Memory B cell (primary cell): ENCODE measurements around the gene NUDT1.

Experiments
- ATAC-seq: fragments of 150-1000 bp; cut with Tn5 transposase; 2 replicates; pipeline ENCODE4 v1.10.0; 2021; ENCODE audit warnings: low read depth, mild to moderate bottlenecking, moderate library complexity
- DNase-seq, 2 donors: peaks; one replicate each; pipeline ENCODE4 v3.0.0; 2022; ENCODE audit warnings: low spot score in 2 of 2
- H3K27ac Mint-ChIP-seq: one replicate; pipeline ENCODE4 v1.8.0; 2022; ENCODE audit warnings: mild to moderate bottlenecking, moderate library complexity, mixed read lengths
- H3K27me3 Mint-ChIP-seq: one replicate; pipeline ENCODE4 v1.8.0; 2022; ENCODE audit warnings: mixed read lengths
- H3K36me3 Mint-ChIP-seq: one replicate; pipeline ENCODE4 v1.8.0; 2022; ENCODE audit warnings: mild to moderate bottlenecking, mixed read lengths
- H3K4me1 Mint-ChIP-seq: one replicate; pipeline ENCODE4 v1.8.0; 2022; ENCODE audit warnings: mixed read lengths
- H3K4me3 Mint-ChIP-seq: one replicate; pipeline ENCODE4 v1.8.0; 2022; ENCODE audit warnings: mild to moderate bottlenecking, moderate library complexity, mixed read lengths
- H3K9me3 Mint-ChIP-seq: one replicate; pipeline ENCODE4 v1.8.0; 2022; ENCODE audit warnings: mixed read lengths

NUDT1 gene

GRCh38 chr7:2283074-2283473 is 41.0 kb downstream of the NUDT1 start:
- H3K27me3 Mint-ChIP-seq, result no peaks in the 10 kb centered on the region
- DNase-seq (no peak), ATAC-seq (no peak)
- H3K27ac Mint-ChIP-seq, result no peak overlapping the region
- H3K4me1 Mint-ChIP-seq, result peaks cover 25% of the 10 kb centered on the region
- H3K4me3 Mint-ChIP-seq, result no peak overlapping the region
- H3K36me3 Mint-ChIP-seq, result peaks cover 4% of the 10 kb centered on the region
- H3K9me3 Mint-ChIP-seq, result no peaks in the 10 kb centered on the region

- Mint-ChIP-seq H3K9me3 (no peaks in the 10 kb centered on the region), H3K27me3 (no peaks in the 10 kb centered on the region), H3K4me3 (peak overlapping the region; percentile 24), H3K27ac (peak overlapping the region; percentile 93), H3K36me3 (peaks cover 5% of the 10 kb centered on the region), H3K4me1 (peaks cover 25% of the 10 kb centered on the region)
- peak; percentile 45 for ATAC-seq
- DNase-seq, result no peak
Measured at GRCh38 chr7:2287745-2288144, 45.7 kb downstream of the NUDT1 start.

- Mint-ChIP-seq H3K4me1 (peaks cover 25% of the 10 kb centered on the region), H3K27me3 (no peaks in the 10 kb centered on the region), H3K9me3 (no peaks in the 10 kb centered on the region), H3K36me3 (peaks cover 5% of the 10 kb centered on the region), H3K27ac (peak overlapping the region; percentile 93), H3K4me3 (peak overlapping the region; percentile 52)
- DNase-seq (peak; percentile 53 to 64), ATAC-seq (peak; percentile 87)
Measured at GRCh38 chr7:2288503-2288902, 46.5 kb downstream of the NUDT1 start.

GRCh38 chr7:2289111-2289586 is 47.1 kb downstream of the NUDT1 start:
- no peaks in the 10 kb centered on the region for H3K9me3 Mint-ChIP-seq
- H3K27ac Mint-ChIP-seq, result peak overlapping the region; percentile 93
- H3K4me1 Mint-ChIP-seq, result peaks cover 25% of the 10 kb centered on the region
- H3K36me3 Mint-ChIP-seq, result peaks cover 5% of the 10 kb centered on the region
- H3K27me3 Mint-ChIP-seq, result no peaks in the 10 kb centered on the region
- ATAC-seq (no peak), DNase-seq (no peak)
- peak overlapping the region; percentile 7 for H3K4me3 Mint-ChIP-seq

- peaks cover 25% of the 10 kb centered on the region for H3K4me1 Mint-ChIP-seq
- ATAC-seq (no peak), DNase-seq (no peak)
- H3K9me3 Mint-ChIP-seq, result no peaks in the 10 kb centered on the region
- H3K27me3 Mint-ChIP-seq, result no peaks in the 10 kb centered on the region
- H3K36me3 Mint-ChIP-seq, result peaks cover 5% of the 10 kb centered on the region
- H3K27ac Mint-ChIP-seq, result peak overlapping the region; percentile 93
- H3K4me3 Mint-ChIP-seq, result peak overlapping the region; percentile 7
Measured at GRCh38 chr7:2289621-2290020, 47.6 kb downstream of the NUDT1 start.

GRCh38 chr7:2290877-2291276 is 48.9 kb downstream of the NUDT1 start:
- Mint-ChIP-seq H3K27ac (peak overlapping the region; percentile 41), H3K4me1 (peaks cover 26% of the 10 kb centered on the region), H3K9me3 (no peaks in the 10 kb centered on the region), H3K36me3 (peaks cover 5% of the 10 kb centered on the region), H3K27me3 (no peaks in the 10 kb centered on the region), H3K4me3 (no peak overlapping the region)
- no peak for ATAC-seq
- no peak for DNase-seq

GRCh38 chr7:2295936-2296620 is 54.1 kb downstream of the NUDT1 start:
- H3K36me3 Mint-ChIP-seq, result peaks cover 3% of the 10 kb centered on the region
- peaks cover 2% of the 10 kb centered on the region for H3K9me3 Mint-ChIP-seq
- ATAC-seq (no peak), DNase-seq (no peak)
- H3K4me3 Mint-ChIP-seq, result peak overlapping the region; percentile 30
- H3K27ac Mint-ChIP-seq, result peak overlapping the region; percentile 94
- H3K27me3 Mint-ChIP-seq, result no peaks in the 10 kb centered on the region
- peaks cover 40% of the 10 kb centered on the region for H3K4me1 Mint-ChIP-seq

- Mint-ChIP-seq H3K27ac (peak overlapping the region; percentile 94), H3K36me3 (peaks cover 3% of the 10 kb centered on the region), H3K4me3 (peak overlapping the region; percentile 44), H3K9me3 (peaks cover 2% of the 10 kb centered on the region), H3K27me3 (no peaks in the 10 kb centered on the region), H3K4me1 (peaks cover 44% of the 10 kb centered on the region)
- DNase-seq, result no peak
- ATAC-seq, result peak; percentile 59
Measured at GRCh38 chr7:2296832-2297231, 54.8 kb downstream of the NUDT1 start.

GRCh38 chr7:2299131-2299829 is 57.3 kb downstream of the NUDT1 start:
- ATAC-seq, result peak; percentile 69
- H3K4me1 Mint-ChIP-seq, result peaks cover 49% of the 10 kb centered on the region
- H3K27me3 Mint-ChIP-seq, result no peaks in the 10 kb centered on the region
- peaks cover 2% of the 10 kb centered on the region for H3K9me3 Mint-ChIP-seq
- peak; percentile 35 to 52 for DNase-seq
- peak overlapping the region; percentile 93 for H3K27ac Mint-ChIP-seq
- H3K36me3 Mint-ChIP-seq, result peaks cover 3% of the 10 kb centered on the region
- H3K4me3 Mint-ChIP-seq, result peak overlapping the region; percentile 72

GRCh38 chr7:2299870-2300512 is 58.0 kb downstream of the NUDT1 start:
- ATAC-seq, result peak; percentile 47
- Mint-ChIP-seq H3K36me3 (peaks cover 3% of the 10 kb centered on the region), H3K4me1 (peaks cover 49% of the 10 kb centered on the region), H3K4me3 (peak overlapping the region; percentile 72), H3K27ac (peak overlapping the region; percentile 93), H3K9me3 (peaks cover 2% of the 10 kb centered on the region), H3K27me3 (no peaks in the 10 kb centered on the region)
- DNase-seq, result no peak
